Smooth muscle cell (in vitro differentiated cells): ENCODE data around the gene FAM9A. TPM values are rescaled to one million over a fixed set of nuclear protein-coding genes. Genes with fewer than 3 reads are reported as not detected.
"Not testable (repeated sequence)": the region's sequence is repeated elsewhere in the genome, so short reads cannot be mapped to it uniquely, and the experiment has no call there.

Experiments used
- DNase-seq: peaks from one replicate; lab custom pipeline; 2025; ENCODE audit not compliant: unreplicated experiment; lab: John Stamatoyannopoulos, UW
- H2AFZ ChIP-seq: fragments of 200-600 bp; sonication (generic); 2 replicates; pipeline ENCODE4 v1.6.0; 2016; ENCODE audit warnings: antibody characterized with exemption, low read depth, mild to moderate bottlenecking
- H3F3A ChIP-seq: fragments of 200-600 bp; sonication (generic); 2 replicates; pipeline ENCODE4 v1.6.0; 2017; ENCODE audit warnings: antibody characterized with exemption, low read depth
- H3K27ac ChIP-seq: fragments of 200-600 bp; sonication (generic); 2 replicates; pipeline ENCODE4 v1.5.1; 2016; ENCODE audit warnings: low read depth, mild to moderate bottlenecking
- H3K27me3 ChIP-seq: fragments of 200-600 bp; sonication (generic); 2 replicates; pipeline ENCODE4 v1.6.1; 2016; ENCODE audit warnings: low read depth, mild to moderate bottlenecking
- H3K36me3 ChIP-seq: fragments of 200-600 bp; sonication (generic); 2 replicates; pipeline ENCODE4 v1.5.1; 2016; ENCODE audit warnings: low read depth
- H3K4me1 ChIP-seq: fragments of 200-600 bp; sonication (generic); 2 replicates; pipeline ENCODE4 v1.5.1; 2016; ENCODE audit warnings: low read depth
- H3K4me2 ChIP-seq: fragments of 200-600 bp; sonication (generic); 2 replicates; pipeline ENCODE4 v1.6.0; 2016; ENCODE audit warnings: mild to moderate bottlenecking
- H3K4me3 ChIP-seq: fragments of 200-600 bp; sonication (generic); 2 replicates; pipeline ENCODE4 v1.5.1; 2016; ENCODE audit warnings: mild to moderate bottlenecking
- H3K79me2 ChIP-seq: fragments of 200-600 bp; sonication (generic); 2 replicates; pipeline ENCODE4 v1.6.0; 2016; ENCODE audit warnings: low read depth, mild to moderate bottlenecking
- H3K9ac ChIP-seq: fragments of 200-600 bp; sonication (generic); 2 replicates; pipeline ENCODE4 v1.6.0; 2016; ENCODE audit warnings: low read depth
- H3K9me3 ChIP-seq: fragments of 200-600 bp; sonication (generic); replicated peaks from 2 replicates; pipeline ENCODE4 v1.5.1; 2016; ENCODE audit warnings: low read depth
- H4K20me1 ChIP-seq: fragments of 200-600 bp; sonication (generic); 2 replicates; pipeline ENCODE4 v1.6.0; 2016; ENCODE audit warnings: low read depth
- WGBS: methylation state at CpG from one replicate; pipeline ENCODE4 v1.1.7; 2016; ENCODE audit warnings: low lambda C conversion rate; 5-methylcytosine and 5-hydroxymethylcytosine counted together
- polyA plus RNA-seq: library from polyadenylated mRNA; unstranded; fragments of >200 nt; fragmentation: Nextera tagmentation; extraction: Ambion mirVana; gene quantifications from 2 replicates; pipeline ENCODE4 v1.2.1, GENCODE V29; 2016
- total RNA-seq: library from RNA; depleted of rRNA; stranded (reverse); fragments of >200 nt; gene quantifications from 2 replicates; pipeline ENCODE4 v1.2.3, GENCODE V29; 2014
- TF ChIP-seq, protein P1 (sequence below): fragments of 200-600 bp; sonication (generic); IDR thresholded peaks from 2 replicates; pipeline ENCODE4 v1.5.1; 2017; ENCODE audit warnings: borderline replicate concordance, mild to moderate bottlenecking, antibody characterized with exemption; ENCODE audit not compliant: insufficient read depth, poor library complexity, severe bottlenecking

Gene FAM9A
- total and polyA plus RNA-seq, 2 experiments from 2014 or later = not detected

DNA sequence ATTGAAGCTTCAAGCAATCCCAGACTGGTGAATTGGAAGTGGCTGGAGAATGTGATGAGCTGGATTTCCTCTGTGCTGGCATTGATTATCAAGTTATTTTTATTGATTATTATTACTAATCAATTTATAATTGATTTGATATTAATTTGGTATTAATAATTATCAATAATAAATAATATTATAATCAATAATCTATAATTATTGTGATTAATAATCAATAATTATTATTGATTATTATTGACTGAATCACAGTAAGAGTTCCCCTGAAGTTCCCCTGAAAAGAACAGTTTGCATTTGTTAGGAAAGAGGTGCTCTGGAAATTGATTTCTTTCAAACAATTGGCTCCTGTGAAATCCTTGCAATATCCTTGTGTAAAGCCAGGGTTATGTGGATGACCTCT, 7.5 kb upstream of the FAM9A start:
- no peak overlapping the region for H3K9ac ChIP-seq
- no peaks in the 10 kb centered on the region for H3K79me2 ChIP-seq
- H3K27ac ChIP-seq = no peak overlapping the region
- no peak for DNase-seq
- no peaks in the 10 kb centered on the region for H3K9me3 ChIP-seq
- no peak overlapping the region for H3K4me3 ChIP-seq
- no peaks in the 10 kb centered on the region for H3F3A ChIP-seq
- H2AFZ ChIP-seq = no peak overlapping the region
- TF ChIP-seq, protein P1, sequence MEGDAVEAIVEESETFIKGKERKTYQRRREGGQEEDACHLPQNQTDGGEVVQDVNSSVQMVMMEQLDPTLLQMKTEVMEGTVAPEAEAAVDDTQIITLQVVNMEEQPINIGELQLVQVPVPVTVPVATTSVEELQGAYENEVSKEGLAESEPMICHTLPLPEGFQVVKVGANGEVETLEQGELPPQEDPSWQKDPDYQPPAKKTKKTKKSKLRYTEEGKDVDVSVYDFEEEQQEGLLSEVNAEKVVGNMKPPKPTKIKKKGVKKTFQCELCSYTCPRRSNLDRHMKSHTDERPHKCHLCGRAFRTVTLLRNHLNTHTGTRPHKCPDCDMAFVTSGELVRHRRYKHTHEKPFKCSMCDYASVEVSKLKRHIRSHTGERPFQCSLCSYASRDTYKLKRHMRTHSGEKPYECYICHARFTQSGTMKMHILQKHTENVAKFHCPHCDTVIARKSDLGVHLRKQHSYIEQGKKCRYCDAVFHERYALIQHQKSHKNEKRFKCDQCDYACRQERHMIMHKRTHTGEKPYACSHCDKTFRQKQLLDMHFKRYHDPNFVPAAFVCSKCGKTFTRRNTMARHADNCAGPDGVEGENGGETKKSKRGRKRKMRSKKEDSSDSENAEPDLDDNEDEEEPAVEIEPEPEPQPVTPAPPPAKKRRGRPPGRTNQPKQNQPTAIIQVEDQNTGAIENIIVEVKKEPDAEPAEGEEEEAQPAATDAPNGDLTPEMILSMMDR = no peak
- no peaks in the 10 kb centered on the region for H3K36me3 ChIP-seq
- H4K20me1 ChIP-seq = no peaks in the 10 kb centered on the region
- no peaks in the 10 kb centered on the region for H3K27me3 ChIP-seq
- H3K4me2 ChIP-seq = no peak overlapping the region
- H3K4me1 ChIP-seq = no peaks in the 10 kb centered on the region

DNA sequence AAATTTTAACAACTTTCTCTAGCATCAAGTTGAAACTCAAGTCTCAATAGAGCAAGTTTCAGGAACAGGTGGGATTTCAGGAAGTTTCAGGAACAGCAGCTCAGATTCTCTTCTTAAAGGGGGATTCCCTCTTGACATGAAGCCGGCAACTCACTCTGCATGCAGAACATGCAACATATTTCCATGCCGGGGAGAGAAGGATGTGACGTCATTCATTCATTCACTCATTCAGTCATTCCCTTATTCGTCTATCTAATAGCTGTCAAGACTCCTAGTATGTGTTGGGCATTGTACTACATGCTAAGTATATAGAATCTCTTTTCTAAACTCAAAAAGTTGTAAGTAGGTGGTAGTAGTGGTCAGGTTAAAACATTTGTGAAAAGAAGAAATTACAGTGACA, 4.8 kb upstream of the FAM9A start:
- TF ChIP-seq, protein P1 = no peak
- DNase-seq = no peak

DNA sequence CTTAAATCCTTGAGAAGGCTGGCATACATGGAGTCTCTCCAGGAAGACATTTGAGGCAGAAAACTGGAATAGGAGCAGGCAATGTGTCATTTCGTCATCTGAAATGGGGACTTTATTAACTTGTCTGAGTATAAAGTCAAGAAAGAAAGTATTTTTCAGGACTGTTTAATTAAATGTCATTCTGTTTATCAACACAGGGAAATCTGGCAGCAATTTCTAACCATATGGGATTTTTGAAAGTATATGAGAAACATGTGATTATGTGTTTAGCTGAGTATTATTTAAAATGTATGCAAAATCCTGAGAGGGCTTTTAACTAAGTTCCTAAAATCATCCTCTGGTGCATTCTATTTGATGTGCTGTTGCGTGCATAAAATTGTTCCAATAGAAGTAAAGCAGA, 3.9 kb upstream of the FAM9A start:
- 81% methylated on average over 2 of the region's 2 CpGs for WGBS
- H3K9me3 ChIP-seq = no peaks in the 10 kb centered on the region
- no peaks in the 10 kb centered on the region for H3K4me1 ChIP-seq
- H3K9ac ChIP-seq = no peak overlapping the region
- no peaks in the 10 kb centered on the region for H3K36me3 ChIP-seq
- no peak overlapping the region for H3K27ac ChIP-seq
- no peak for DNase-seq
- no peaks in the 10 kb centered on the region for H3K79me2 ChIP-seq
- H3K27me3 ChIP-seq = no peaks in the 10 kb centered on the region
- no peak overlapping the region for H2AFZ ChIP-seq
- TF ChIP-seq, protein P1 = no peak
- H3F3A ChIP-seq = no peaks in the 10 kb centered on the region
- H4K20me1 ChIP-seq = no peaks in the 10 kb centered on the region
- no peak overlapping the region for H3K4me2 ChIP-seq
- no peak overlapping the region for H3K4me3 ChIP-seq

More for the DNA sequence above, 4.8 kb upstream of the FAM9A start:
- Histone ChIP-seq H3K9ac (no peak overlapping the region), H3K27ac (no peak overlapping the region), H3K27me3 (no peaks in the 10 kb centered on the region), H3K9me3 (no peaks in the 10 kb centered on the region), H3K4me3 (no peak overlapping the region), H4K20me1 (no peaks in the 10 kb centered on the region), H3F3A (no peaks in the 10 kb centered on the region), H3K36me3 (no peaks in the 10 kb centered on the region), H2AFZ (no peak overlapping the region), H3K79me2 (no peaks in the 10 kb centered on the region), H3K4me1 (no peaks in the 10 kb centered on the region), H3K4me2 (no peak overlapping the region)
- WGBS = 79% methylated on average over 4 of the region's 4 CpGs

DNA sequence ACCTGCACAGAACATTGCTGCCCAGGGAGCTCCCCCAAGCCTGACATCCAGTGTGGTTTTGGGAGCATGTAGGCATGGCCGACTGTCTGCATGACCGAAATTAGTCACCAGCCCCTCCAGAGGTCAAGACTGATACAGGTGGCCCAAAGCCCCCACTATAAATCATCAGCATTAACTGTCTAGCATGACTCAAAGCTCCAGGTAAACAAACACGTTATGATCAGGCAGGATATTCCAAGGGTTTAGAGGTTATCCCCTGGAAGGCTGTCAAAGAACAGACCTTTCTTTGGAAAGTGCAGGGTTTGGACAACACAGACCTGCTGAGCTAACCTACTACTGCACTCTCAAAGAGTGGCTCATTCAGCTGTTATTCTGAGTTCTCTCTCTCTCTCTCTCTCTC, 2.1 kb upstream of the FAM9A start:
- TF ChIP-seq, protein P1 = no peak
- no peaks in the 10 kb centered on the region for H3K4me1 ChIP-seq
- H3K9me3 ChIP-seq = no peaks in the 10 kb centered on the region
- H2AFZ ChIP-seq = no peak overlapping the region
- H3F3A ChIP-seq = no peaks in the 10 kb centered on the region
- DNase-seq = no peak
- no peaks in the 10 kb centered on the region for H3K36me3 ChIP-seq
- H3K4me3 ChIP-seq = no peak overlapping the region
- no peak overlapping the region for H3K4me2 ChIP-seq
- no peaks in the 10 kb centered on the region for H3K27me3 ChIP-seq
- no peak overlapping the region for H3K27ac ChIP-seq
- WGBS = 61% methylated on average over 3 of the region's 3 CpGs
- H3K79me2 ChIP-seq = no peaks in the 10 kb centered on the region
- H3K9ac ChIP-seq = no peak overlapping the region
- no peaks in the 10 kb centered on the region for H4K20me1 ChIP-seq

DNA sequence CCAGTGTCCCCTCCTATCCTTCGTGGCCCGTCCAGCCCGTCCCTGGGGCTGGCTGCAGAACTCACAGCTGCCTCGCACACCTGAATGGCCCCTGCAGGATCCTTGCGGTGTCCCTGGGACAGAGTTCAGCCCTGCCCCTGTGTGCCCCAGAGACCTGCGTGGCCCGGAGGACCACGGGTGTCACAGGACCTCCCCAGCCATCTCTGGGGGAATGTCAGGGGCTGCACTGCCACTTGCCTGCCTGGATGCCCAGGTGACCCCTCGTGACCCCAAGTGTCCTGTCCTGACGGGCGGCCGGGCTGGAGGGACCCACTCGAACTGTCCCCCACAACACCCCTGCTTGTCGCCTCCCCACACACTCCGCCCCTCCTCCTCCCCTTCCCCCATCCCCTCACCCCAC, 832 bp downstream of the FAM9A start:
- 88% methylated on average over 8 of the region's 15 CpGs for WGBS
- not testable (repeated sequence) for H3K27ac ChIP-seq, H3K4me3 ChIP-seq, H2AFZ ChIP-seq, H3K36me3 ChIP-seq, H3K79me2 ChIP-seq, H4K20me1 ChIP-seq, H3K9me3 ChIP-seq, DNase-seq, H3F3A ChIP-seq, H3K27me3 ChIP-seq, H3K9ac ChIP-seq, H3K4me2 ChIP-seq, H3K4me1 ChIP-seq

DNA sequence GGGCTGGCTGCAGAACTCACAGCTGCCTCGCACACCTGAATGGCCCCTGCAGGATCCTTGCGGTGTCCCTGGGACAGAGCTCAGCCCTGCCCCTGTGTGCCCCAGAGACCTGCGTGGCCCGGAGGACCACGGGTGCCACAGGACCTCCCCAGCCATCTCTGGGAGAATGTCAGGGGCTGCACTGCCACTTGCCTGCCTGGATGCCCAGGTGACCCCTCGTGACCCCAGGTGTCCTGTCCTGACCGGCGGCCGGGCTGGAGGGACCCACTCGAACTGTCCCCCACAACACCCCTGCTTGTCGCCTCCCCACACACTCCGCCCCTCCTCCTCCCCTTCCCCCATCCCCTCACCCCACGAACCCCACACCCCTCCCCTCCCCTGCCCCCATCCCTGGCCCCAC, 1.9 kb downstream of the FAM9A start:
- not testable (repeated sequence) for H3K36me3 ChIP-seq, H3F3A ChIP-seq, H3K27ac ChIP-seq, H3K4me3 ChIP-seq, H4K20me1 ChIP-seq, H2AFZ ChIP-seq, DNase-seq, H3K9ac ChIP-seq, H3K9me3 ChIP-seq, H3K4me2 ChIP-seq, H3K4me1 ChIP-seq, H3K27me3 ChIP-seq, H3K79me2 ChIP-seq
- WGBS = 81% methylated on average over 5 of the region's 13 CpGs
